H1 (cell line): ENCODE results near the gene VSTM2L. TPM values are rescaled to one million over a fixed set of nuclear protein-coding genes. Genes with fewer than 3 reads are reported as not detected.

ENCODE experiments used
- ATF3 ChIP-seq: IDR thresholded peaks from 2 replicates; pipeline ENCODE4 v1.6.1; 2011; ENCODE audit warnings: low read depth, mild to moderate bottlenecking, low read length; ENCODE audit not compliant: insufficient read depth
- CHD7 ChIP-seq: fragments of 300-600 bp; sonication (generic); IDR thresholded peaks from 2 replicates; pipeline ENCODE4 v1.7.1; 2012; ENCODE audit warnings: low read length, moderate library complexity, mild to moderate bottlenecking, inconsistent platforms; ENCODE audit not compliant: insufficient replicate concordance
- CREB1 ChIP-seq: IDR thresholded peaks from 2 replicates; pipeline ENCODE4 v1.6.1; 2012; ENCODE audit warnings: inconsistent platforms
- EGR1 ChIP-seq: IDR thresholded peaks from 2 replicates; pipeline ENCODE4 v1.6.1; 2011; ENCODE audit warnings: low read depth, low read length, borderline replicate concordance
- HDAC6 ChIP-seq: IDR thresholded peaks from one replicate; pipeline ENCODE4 v1.7.1; 2012; ENCODE audit warnings: low read depth, mild to moderate bottlenecking, inconsistent platforms, low read length, moderate library complexity
- JUN ChIP-seq: IDR thresholded peaks from 2 replicates; pipeline ENCODE4 v1.6.1; 2011; ENCODE audit warnings: low read depth, mild to moderate bottlenecking, improper control_type of control experiment, low read length
- MAX ChIP-seq: IDR thresholded peaks from 2 replicates; pipeline ENCODE4 v1.6.1; 2012; ENCODE audit warnings: inconsistent platforms
- RFX5 ChIP-seq: IDR thresholded peaks from 2 replicates; pipeline ENCODE4 v1.6.1; 2011; ENCODE audit warnings: low read depth, low read length, improper control_type of control experiment, borderline replicate concordance
- RNF2 ChIP-seq: fragments of 200-900, 300-1000 bp; sonication (generic); IDR thresholded peaks from 2 replicates; pipeline ENCODE4 v1.7.1; 2016; ENCODE audit warnings: borderline replicate concordance, low read depth, mild to moderate bottlenecking, antibody characterized with exemption, low read length; ENCODE audit not compliant: poor library complexity, severe bottlenecking; ENCODE audit errors: missing control alignments
- SIN3A ChIP-seq, 2 experiments: IDR thresholded peaks in 1 of 2; conservative IDR thresholded peaks in 1 of 2; 2 replicates each; pipeline ENCODE4 v1.6.1; 2011 to 2012; ENCODE audit warnings: low read length in 2 of 2, improper control_type of control experiment in 1 of 2, low read depth in 1 of 2, mild to moderate bottlenecking in 1 of 2
- polyA plus RNA-seq, 7 experiments: library from polyadenylated mRNA; depleted of rRNA in 3 of 7; stranded (reverse) in 5 of 7; unstranded in 2 of 7; fragments of >200 nt in 5 of 7; fragments of 200-250 nt in 2 of 7; gene quantifications; 1 replicate in 5 of 7; 2 replicates in 1 of 7; 4 replicates in 1 of 7; pipeline versions ENCODE4 v1.2.1 to v1.2.3, GENCODE V29; 2011 to 2013; ENCODE audit warnings: missing spikeins in 2 of 7, mixed read lengths in 2 of 7
- total RNA-seq: library from RNA; stranded (reverse); fragmentation: NEBNext Ultra II Directional; extraction: Animal tissue kit (Norgen Biotek cat#: 25700); gene quantifications from 2 replicates; pipeline ENCODE4 v1.2.1, GENCODE V29; 2021

The VSTM2L gene
- total and polyA plus RNA-seq, 2 of the 8 experiments (the other 6 are each of a cell fraction or from before 2014, with no cell fraction given), result 1.3 to 3.2 TPM

GRCh38 chr20:37938181-37938750, 35.3 kb downstream of the VSTM2L start (continued):
- TF ChIP-seq CHD7 (no peak), EGR1 (no peak), SIN3A (conservative IDR thresholded peaks at IDR 0.05 in 1 of 2, IDR thresholded peaks at IDR 0.05 in 1 of 2; ENCODE audit: low read depth in 1 of 2, low read length in 2 of 2) (no peak), JUN (no peak), CREB1 (no peak), RNF2 (no peak), HDAC6 (no peak), ATF3 (no peak), RFX5 (no peak), MAX (no peak)
